ENCODE results near the gene RFK. TPM values are rescaled to one million over a fixed set of nuclear protein-coding genes. Genes with fewer than 3 reads are reported as not detected.
"Not testable (repeated sequence)": the region's sequence is repeated elsewhere in the genome, so short reads cannot be mapped to it uniquely, and the experiment has no call there.

The RFK gene
- total RNA-seq, 1 experiment from 2014 or later: 45.1 TPM

DNA sequence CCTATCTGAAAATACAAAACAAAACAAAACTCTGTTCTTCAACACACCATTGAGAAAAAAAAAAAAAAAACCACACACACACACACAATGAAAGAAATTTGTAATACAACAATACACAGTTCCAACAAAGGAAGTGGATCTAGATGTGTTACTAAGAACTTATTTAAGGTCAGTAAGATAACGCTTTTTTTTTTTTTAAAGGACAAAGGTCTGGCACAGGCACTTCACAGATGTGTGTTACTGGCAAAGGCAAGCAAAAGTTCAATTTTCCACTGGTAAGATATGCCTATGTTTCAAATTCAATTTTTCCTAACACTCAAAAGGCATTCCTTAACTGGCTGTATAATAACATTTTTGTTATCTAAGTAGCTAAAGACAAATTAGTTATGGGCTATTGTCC is 3.6 kb downstream of the RFK start:
- Histone ChIP-seq H3K9me3 (0 out of 2 replicates have a peak, but pooled peaks cover 2% of the 10 kb centered on the region), H3K36me3 (peaks cover 18% of the 10 kb centered on the region), H3K4me3 (no peak overlapping the region), H3K27me3 (no peaks in the 10 kb centered on the region)
- no peak for DNase-seq

DNA sequence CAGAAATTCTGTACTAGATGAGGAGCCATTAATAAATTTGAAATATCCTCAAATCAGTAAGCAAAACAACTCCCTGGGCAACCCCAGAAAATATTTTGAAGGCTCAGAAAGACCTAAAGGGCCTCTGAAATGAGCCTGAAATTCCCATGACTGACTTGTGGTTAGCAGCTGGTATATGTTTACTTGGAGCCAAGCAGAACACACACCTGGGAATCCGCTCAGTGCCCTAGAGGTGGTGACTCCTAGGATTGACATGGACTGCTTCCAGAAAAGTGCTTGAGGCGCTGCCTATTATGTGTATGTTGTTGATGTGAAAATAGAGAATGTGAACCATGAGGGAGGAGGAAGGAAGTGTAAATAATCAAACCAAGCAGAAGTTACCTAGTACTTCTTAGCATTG is 14.7 kb downstream of the RFK start:
- no peak for DNase-seq
- Histone ChIP-seq H3K36me3 (no peaks in the 10 kb centered on the region), H3K27me3 (no peaks in the 10 kb centered on the region), H3K4me3 (no peak overlapping the region), H3K9me3 (no peaks in the 10 kb centered on the region)

DNA sequence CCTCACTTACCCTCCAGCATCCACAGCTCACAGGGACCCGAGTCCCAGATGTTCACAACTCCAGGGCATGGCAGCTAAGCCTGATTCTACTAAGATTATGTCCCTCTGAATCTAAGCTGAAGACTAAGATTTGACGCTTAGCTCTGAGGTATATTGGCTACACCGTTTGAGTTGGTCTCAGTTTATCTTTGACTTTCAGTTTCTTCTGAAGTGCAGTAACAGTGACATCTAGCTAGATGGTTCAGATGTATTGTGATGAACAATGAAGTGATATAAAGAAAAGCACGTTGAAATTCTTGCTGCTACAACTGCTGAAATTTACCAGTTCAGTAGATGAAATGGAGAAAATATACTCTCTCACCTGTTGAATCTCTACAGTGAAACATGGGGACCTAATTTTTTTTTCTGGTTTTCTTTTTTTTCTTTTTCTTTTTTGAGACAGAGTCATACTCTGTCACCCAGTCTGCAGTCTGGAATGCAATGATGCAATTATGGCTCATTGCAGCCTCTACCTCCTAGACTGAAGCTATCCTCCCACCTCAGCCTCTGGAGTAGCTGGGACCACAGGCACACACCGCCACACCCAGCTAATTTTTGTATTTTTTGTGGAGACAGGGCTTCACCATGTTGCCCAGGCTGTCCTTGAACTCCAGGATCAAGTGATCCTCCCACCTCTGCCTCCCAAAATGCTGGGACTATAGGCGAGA is 15.7 kb downstream of the RFK start:
- no peak for DNase-seq

DNA sequence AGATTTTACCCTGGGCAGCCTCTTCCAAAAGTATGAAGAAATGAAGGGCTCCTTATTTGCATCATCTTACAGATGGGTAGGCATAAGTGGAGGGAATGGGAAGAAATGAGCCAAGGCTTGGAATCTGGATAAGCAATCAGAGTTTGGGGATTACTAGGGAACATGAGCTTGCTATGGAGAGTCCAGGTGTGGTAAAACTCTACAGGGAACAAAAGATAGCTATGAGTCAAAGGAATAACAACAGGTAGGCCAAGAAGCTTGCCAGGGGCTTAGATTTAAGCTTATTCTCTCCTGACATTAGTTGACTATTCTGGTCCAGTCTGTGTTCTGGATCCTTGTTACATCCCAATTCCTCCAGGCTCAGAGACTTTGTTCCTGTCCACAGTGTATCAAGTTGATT is 16.4 kb downstream of the RFK start:
- H3K27me3 ChIP-seq: no peaks in the 10 kb centered on the region
- H3K4me3 ChIP-seq: no peak overlapping the region
- H3K36me3 ChIP-seq: no peaks in the 10 kb centered on the region
- no peak for DNase-seq
- no peaks in the 10 kb centered on the region for H3K9me3 ChIP-seq

More for the DNA sequence above, 15.7 kb downstream of the RFK start:
- Histone ChIP-seq H3K9me3 (no peaks in the 10 kb centered on the region), H3K36me3 (no peaks in the 10 kb centered on the region), H3K27me3 (no peaks in the 10 kb centered on the region), H3K4me3 (no peak overlapping the region)

DNA sequence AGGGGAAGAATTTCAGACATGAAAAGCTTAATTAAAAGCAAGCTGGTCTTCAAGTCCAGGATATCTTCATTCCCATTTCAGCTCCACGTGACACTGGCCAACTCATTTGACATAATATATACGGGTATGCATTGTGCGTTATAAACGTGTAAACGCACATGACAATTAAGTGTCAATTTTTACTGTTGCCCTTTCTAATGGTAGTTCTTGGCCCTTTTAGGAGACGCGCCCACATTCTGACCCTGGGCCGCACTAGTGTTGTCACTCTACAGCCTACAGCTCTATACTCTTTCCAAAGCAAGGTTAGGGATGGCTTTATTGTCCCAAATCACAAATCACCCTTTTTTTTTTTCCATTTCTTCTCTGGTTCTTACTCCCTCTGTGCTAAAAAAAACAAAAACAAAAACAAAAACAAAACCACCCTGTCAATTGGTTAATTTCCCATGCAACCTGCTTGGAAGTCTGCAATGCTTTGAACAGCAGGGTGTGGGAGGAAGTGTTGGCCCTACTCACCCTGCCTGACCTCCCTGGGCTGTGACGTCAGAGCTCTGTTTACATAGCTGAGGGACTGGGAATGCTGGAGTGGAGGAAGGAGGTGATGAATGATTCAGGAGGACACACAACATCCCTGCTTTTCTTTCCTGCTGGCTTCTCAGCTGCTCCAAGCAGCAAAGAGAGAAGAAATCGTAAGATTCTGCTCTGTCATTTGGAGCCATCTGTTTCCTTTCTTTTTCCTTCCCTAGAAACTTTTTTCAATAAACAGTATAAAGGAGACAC is 19.3 kb downstream of the RFK start:
- DNase-seq: peak; percentile 81
- Histone ChIP-seq H3K27me3 (no peaks in the 10 kb centered on the region), H3K9me3 (no peaks in the 10 kb centered on the region), H3K4me3 (no peak overlapping the region), H3K36me3 (no peaks in the 10 kb centered on the region)

DNA sequence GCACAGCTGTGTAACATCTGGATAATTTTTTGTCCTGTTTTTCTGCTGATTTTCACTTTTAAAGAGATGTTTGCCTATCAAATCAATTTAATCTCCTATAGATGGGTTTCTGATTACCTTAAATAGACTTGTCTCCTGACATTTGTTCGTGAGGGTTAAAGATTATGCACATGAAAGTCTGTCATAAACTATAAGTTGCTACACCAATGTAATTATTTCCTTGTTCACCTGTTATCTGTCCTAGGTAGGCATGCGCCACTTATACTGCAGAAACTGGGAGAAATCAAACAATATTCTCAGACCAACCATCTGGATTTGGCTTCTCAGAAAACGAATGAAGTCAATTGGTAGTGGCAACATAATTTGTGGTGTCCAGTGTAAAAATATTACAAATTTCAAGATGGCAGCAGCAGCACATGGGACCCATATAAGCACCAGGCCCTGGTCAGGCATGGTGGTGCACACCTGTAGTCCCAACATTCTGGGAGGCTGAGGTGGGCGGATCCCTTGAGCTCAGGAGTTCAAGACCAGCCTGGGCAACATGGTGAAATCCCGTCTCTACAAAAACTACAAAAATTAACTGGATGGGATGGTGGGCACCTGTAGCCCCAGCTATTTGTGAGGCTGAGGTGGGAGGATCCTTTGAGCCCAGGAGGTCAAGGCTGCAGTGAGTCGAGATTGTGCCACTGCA is 20.3 kb downstream of the RFK start:
- no peak for DNase-seq
- no peak overlapping the region for H3K4me3 ChIP-seq
- H3K9me3 ChIP-seq: no peaks in the 10 kb centered on the region
- H3K36me3 ChIP-seq: no peaks in the 10 kb centered on the region
- no peaks in the 10 kb centered on the region for H3K27me3 ChIP-seq

DNA sequence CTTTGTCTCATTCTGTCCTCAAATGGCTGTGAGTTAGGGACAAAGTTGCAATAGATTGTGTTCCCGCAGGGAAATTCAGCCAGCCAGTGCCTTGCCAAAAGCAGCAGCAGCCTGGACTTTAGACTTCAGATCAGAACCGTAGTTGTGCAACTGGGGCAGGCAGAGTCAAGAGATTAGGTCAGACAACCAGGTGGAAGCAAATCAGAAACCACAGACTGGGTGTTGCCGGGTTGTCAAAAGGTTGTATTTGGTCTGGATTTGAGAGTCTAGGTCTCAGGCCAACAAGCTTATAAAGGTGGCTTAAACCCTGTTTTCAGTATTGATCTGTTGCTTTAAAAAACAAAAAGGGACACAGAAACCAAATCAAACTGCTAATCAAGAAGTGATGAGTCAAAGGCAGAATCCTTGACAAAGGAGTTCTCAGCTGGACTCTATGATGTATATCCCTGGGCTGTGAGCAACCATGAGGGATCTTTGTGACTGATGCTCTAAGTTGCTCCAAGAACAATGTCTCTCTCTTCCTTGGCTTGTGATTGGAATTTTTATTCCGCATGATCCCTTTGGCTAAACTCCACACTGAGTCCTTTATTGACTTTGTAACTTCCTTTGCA is 20.9 kb downstream of the RFK start:
- peak; percentile 51 for DNase-seq
- no peak overlapping the region for H3K4me3 ChIP-seq
- H3K27me3 ChIP-seq: no peaks in the 10 kb centered on the region
- no peaks in the 10 kb centered on the region for H3K36me3 ChIP-seq
- H3K9me3 ChIP-seq: no peaks in the 10 kb centered on the region

DNA sequence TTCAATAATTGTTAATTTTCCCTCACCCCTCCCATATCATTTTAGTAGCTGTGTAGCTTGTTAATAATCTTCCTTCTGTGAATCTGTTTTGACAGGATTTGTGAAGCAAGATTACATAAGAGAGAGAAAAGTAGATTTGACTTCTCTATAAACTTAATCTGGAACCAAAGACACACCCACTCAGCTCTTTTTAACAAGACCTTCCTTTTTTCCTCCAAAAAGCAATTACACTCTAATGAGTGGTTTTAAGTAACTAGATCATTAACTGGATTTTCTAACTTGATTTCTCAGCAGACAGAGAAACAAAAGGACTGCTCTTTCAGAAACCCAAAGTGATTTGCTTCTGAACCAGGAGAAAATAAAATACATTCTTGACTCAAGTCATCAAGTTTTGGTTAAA is 21.9 kb downstream of the RFK start:
- Histone ChIP-seq H3K9me3 (no peaks in the 10 kb centered on the region), H3K27me3 (no peaks in the 10 kb centered on the region), H3K36me3 (no peaks in the 10 kb centered on the region), H3K4me3 (no peak overlapping the region)
- no peak for DNase-seq

DNA sequence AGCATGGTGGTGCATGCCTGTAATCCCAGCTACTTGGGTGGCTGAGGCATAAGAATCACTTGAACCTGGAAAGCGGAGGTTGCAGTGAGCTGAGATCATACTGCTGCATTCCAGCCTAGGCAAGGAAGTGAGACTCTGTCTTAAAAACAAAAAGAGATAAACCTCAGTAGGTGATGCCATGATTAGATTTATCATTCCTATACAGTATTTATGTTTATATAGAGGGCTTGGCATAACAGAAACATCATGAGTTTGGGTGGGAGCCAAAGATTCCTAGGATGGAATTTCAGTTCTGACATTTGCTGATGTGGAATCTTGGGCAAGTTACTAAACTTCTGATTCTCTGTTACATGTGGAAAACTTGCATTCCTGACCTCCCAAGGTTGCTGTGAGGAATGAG is 22.3 kb downstream of the RFK start:
- peak; percentile 49 for DNase-seq
- no peaks in the 10 kb centered on the region for H3K27me3 ChIP-seq
- no peaks in the 10 kb centered on the region for H3K36me3 ChIP-seq
- H3K9me3 ChIP-seq: no peaks in the 10 kb centered on the region
- H3K4me3 ChIP-seq: no peak overlapping the region

DNA sequence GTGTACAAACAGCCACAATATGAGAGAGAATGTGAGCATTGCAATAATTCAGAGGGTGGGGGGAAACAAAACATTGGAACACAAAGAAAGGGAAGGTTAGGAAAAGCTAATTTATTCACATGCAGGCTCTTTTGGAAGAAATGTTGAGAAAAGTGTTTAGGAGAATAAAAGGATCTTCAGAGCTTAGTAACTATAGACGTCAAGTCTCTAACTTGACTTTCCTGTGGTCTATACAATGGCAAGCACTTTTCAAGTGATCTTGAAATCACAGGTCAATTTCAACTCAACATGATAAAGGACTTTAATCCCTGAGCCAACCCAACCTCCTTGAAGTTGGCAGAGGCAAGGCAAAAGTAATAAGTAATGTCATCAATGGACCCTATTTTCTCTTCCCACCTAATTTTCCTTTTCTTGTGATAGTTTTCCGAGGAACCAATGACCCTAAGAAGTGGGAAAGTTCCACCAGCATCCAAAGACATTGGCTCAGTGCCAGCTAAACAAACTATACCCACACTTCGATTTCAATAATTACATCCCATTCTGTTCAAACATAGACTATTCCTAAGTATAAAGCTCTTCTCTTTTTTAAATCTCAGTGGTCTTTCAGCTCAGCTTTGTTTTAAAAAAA is 23.7 kb downstream of the RFK start:
- Histone ChIP-seq H3K9me3 (no peaks in the 10 kb centered on the region), H3K36me3 (no peaks in the 10 kb centered on the region), H3K4me3 (no peak overlapping the region), H3K27me3 (no peaks in the 10 kb centered on the region)
- no peak for DNase-seq

DNA sequence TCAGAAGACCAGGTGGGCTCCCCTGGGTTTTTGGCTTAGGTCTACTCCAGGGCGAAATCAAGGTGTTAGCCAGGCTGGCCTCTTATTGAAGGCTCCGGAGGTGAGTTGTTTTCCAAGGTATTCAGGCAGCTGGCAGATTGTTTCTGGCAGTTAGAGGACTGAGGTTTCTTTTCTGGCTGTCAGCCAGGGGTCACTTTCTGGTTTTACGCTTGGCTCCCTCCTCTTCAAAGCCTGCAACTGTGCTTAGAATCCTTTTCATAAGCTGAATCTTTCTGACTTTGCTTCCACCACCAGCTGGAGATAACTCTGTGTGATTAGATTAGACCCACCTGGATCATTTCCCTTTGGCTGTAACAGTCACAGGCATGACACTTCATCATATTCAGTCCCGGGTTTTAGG is 24.6 kb downstream of the RFK start:
- peak; percentile 33 for DNase-seq
- Histone ChIP-seq H3K4me3 (no peak overlapping the region), H3K9me3 (no peaks in the 10 kb centered on the region), H3K27me3 (no peaks in the 10 kb centered on the region), H3K36me3 (no peaks in the 10 kb centered on the region)

DNA sequence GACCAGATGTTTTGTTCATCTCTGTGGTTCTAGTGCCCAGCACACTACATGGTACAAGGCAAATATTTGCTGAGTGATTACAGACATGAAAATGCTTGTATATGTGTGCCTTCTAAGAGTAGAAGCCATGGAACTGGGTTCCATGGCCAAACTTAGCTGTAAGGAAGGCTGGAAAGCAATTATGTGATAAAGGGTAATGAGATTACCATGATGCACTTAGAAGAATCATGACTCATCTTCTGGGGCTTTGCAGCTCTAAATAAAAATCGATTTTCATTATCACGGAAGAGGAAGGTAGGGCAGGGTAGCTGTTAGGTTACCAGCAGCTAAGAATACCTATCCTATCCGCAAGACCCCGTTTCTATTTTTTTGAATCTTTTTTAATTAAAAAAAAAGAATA is 28.0 kb downstream of the RFK start:
- no peak for DNase-seq
- Histone ChIP-seq H3K36me3 (no peaks in the 10 kb centered on the region), H3K27me3 (no peaks in the 10 kb centered on the region), H3K4me3 (no peak overlapping the region), H3K9me3 (no peaks in the 10 kb centered on the region)

DNA sequence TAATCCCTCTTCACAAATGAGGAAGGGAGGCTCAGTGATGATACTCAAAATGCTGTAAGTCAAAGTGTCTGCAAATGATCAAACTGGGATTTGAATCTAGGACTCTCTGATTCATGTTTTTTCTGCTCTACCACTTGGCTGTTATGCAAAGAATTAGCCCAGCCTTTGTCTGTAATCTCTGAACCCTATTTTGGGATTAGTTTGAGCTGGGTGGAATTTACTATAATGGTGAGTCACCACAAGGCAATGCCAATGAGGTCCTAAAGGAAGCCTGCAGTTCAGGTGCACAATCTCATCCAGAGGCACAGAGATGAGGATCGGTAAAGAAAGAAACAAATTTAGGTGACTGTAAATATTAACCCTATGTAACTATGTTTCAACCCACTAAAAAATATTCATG is 29.2 kb downstream of the RFK start:
- Histone ChIP-seq H3K4me3 (no peak overlapping the region), H3K36me3 (no peaks in the 10 kb centered on the region), H3K9me3 (no peaks in the 10 kb centered on the region), H3K27me3 (no peaks in the 10 kb centered on the region)
- DNase-seq: peak; percentile 5

DNA sequence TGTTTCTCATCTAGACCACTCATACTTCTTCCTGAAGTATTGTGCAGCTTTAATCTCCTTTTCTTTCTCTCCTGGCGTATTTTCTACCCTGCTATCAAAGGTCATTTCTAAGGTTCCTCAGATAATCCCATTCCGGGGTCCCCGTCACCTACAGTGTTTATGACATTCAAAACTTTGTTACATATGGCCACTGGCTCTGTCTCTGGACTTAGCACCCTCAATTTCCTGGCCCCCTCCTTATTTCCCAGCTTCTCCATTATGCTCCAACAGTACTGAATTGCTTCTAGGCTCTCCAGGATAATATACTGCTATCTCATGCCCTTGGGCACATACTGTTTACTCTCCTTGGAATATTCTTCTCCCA is 31.2 kb downstream of the RFK start:
- H3K36me3 ChIP-seq: no peaks in the 10 kb centered on the region
- DNase-seq: no peak
- H3K4me3 ChIP-seq: no peak overlapping the region
- no peaks in the 10 kb centered on the region for H3K9me3 ChIP-seq
- H3K27me3 ChIP-seq: no peaks in the 10 kb centered on the region

DNA sequence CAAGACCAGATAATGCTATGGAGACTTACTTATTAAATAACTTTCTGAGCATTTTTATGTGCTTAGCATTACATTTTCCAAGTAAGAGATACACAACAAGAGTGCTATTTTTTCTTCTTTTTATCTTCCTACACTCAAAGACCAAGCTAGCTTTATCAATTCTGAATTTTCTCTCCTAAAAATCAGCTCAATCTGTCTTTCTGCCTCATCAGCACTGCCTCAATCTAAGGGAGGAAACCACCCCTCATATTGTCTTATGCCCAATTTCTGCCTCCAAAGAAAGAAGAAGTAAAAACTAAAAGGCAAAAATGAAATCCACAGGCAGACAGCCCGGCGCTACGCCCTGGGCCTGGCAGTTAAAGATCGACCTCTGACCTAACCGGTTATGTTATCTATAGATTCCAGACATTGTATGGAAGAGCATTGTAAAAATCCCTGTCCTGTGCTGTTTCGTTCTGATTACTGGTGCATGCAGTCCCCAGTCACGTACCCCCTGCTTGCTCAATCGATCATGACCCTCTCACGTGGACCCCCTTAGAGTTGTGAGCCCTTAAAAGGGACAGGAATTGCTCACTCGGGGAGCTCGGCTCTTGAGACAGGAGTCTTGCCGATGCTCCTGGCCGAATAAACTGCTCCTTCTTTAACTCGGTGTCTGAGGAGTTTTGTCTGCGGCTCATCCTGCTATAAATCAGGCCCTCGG is 31.7 kb downstream of the RFK start:
- H3K27me3 ChIP-seq, H3K36me3 ChIP-seq, H3K9me3 ChIP-seq, H3K4me3 ChIP-seq, DNase-seq: not testable (repeated sequence)

DNA sequence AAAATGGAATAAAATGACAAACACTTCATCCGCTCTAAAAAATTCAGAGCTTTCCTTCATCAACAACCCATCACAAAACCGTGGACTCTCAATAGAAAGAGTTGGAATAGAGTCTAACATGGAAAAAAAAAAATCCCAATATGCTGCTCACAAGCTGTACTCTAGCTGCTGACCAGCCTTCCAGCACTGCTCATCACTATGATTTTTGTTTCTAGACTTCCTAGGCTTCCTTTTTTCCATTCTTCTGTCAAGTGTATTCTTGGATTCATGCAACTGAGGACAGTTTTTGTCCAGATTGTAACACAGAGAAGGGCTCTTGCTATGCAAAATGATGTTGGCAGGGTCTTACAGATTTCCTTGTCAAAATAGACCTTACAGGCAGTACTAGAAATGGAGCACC is 34.5 kb downstream of the RFK start:
- Histone ChIP-seq H3K9me3 (no peaks in the 10 kb centered on the region), H3K4me3 (no peak overlapping the region), H3K27me3 (no peaks in the 10 kb centered on the region), H3K36me3 (no peaks in the 10 kb centered on the region)
- DNase-seq: no peak

All from MG63 (cell line).